Pancreas (tissue), 10 donors: ENCODE measurements around the gene SLCO2B1. TPM values are rescaled to one million over a fixed set of nuclear protein-coding genes. Genes with fewer than 3 reads are reported as not detected.
A peak's percentile ranks its signal among the peaks of the same experiment; 100 is the strongest.

ENCODE experiments used
- ATAC-seq, 4 donors: fragments of 200-7000 bp; cut with Tn5 transposase; one replicate each; pipeline versions ENCODE4 v1.8.0 to v1.9.1; 2020; ENCODE audit warnings: mild to moderate bottlenecking in 4 of 4, moderate library complexity in 4 of 4
- DNase-seq, 6 donors: peaks; one replicate each; pipeline ENCODE4 v3.0.0-alpha.2; 2020
- FAIRE-seq: peaks from 2 replicates; lab custom pipeline; 2012; peaks lifted over from hg19 to GRCh38; lab: Jason Lieb, UNC
- H3K27ac ChIP-seq, 4 donors: fragments of 200-600 bp; sonication (generic); 1 replicate in 3 of 4; 2 replicates in 1 of 4; pipeline versions ENCODE4 v1.5.0 to v1.8.0; 2020
- H3K27me3 ChIP-seq, 4 donors: fragments of 200-600 bp; one replicate each; pipeline ENCODE4 v1.8.0; 2021
- H3K36me3 ChIP-seq, 3 donors: fragments of 200-600 bp; sonication (generic) in 1 of 3; one replicate each; pipeline versions ENCODE4 v1.5.0 to v1.8.0; 2020 to 2021
- H3K4me1 ChIP-seq, 3 donors: fragments of 200-600 bp; one replicate each; pipeline ENCODE4 v1.8.0; 2021
- H3K4me3 ChIP-seq, 4 donors: fragments of 200-600 bp; sonication (generic) in 2 of 4; one replicate each; pipeline versions ENCODE4 v1.5.0 to v1.8.0; 2020 to 2021
- H3K9me3 ChIP-seq, 4 donors: fragments of 200-600 bp; one replicate each; pipeline ENCODE4 v1.8.0; 2021
- WGBS, 2 donors: extraction: QIAGEN DNeasy Blood & Tissue Kit; methylation state at CpG; one replicate each; pipeline ENCODE4 v1.1.7; 2013; 5-methylcytosine and 5-hydroxymethylcytosine counted together
- intact Hi-C, 3 donors: fragments of 100-400 bp; cut with DNase I; formaldehyde crosslinking; loops; one replicate each; pipeline versions ENCODE4 v1.11.1 to v1.14.2; 2022
- polyA plus RNA-seq, 2 donors: library from polyadenylated mRNA; stranded (reverse); fragments of 200-250 nt; gene quantifications; one replicate each; pipeline ENCODE4 v1.2.3, GENCODE V29; 2013
- total RNA-seq, 6 donors: library from RNA; stranded (reverse); fragmentation: NEBNext Ultra II Directional in 4 of 6; extraction: Animal tissue kit (Norgen Biotek cat#: 25700) in 4 of 6; gene quantifications; one replicate each; pipeline versions ENCODE4 v1.2.1 to v1.2.4, GENCODE V29; 2021 to 2023
- TF ChIP-seq, protein P1 (sequence below), 4 donors: fragments of 200-600 bp; sonication (generic) in 3 of 4; IDR thresholded peaks; one replicate each; pipeline versions ENCODE4 v1.5.0 to v1.8.0; 2021; ENCODE audit warnings: antibody characterized with exemption in 4 of 4
- donor health status: healthy with polysubstance abuse.
- donor health status: DM: no; HTN: no; CAD: no; lungs with moderate emphysema.
- donor health status: DM: no; HTN: no; CAD: no.
- donor health status: control.
- donor health status: control.
- donor health status: Bipolar disorder and iron deficiency.
- donor health status: DM: yes; HTN: yes; CAD: no.
- donor health status: DM: no; HTN: no; CAD: no.
- donor health status: DM: no; HTN: no; CAD: no.
- donor health status: DM: yes; HTN: yes; CAD: no.

The SLCO2B1 gene
- total and polyA plus RNA-seq, 8 donors: 3.6 to 71.4 (median 25.9) TPM

GRCh38 chr11:75160220-75160757, 9.4 kb downstream of the SLCO2B1 start:
- FAIRE-seq (no peak), DNase-seq (no peak), ATAC-seq (peak in 3 of 4 donors; percentile 17 to 26 (median 24))
- Histone ChIP-seq H3K27ac (peak overlapping the region; percentile 22 to 80 (median 56)), H3K36me3 (no peaks in the 10 kb centered on the region), H3K4me3 (no peak overlapping the region), H3K9me3 (no peaks in the 10 kb centered on the region), H3K27me3 (no peaks in the 10 kb centered on the region), H3K4me1 (peaks cover 28 to 47% (median 40%) of the 10 kb centered on the region in 3 donors)
- TF ChIP-seq, protein P1, sequence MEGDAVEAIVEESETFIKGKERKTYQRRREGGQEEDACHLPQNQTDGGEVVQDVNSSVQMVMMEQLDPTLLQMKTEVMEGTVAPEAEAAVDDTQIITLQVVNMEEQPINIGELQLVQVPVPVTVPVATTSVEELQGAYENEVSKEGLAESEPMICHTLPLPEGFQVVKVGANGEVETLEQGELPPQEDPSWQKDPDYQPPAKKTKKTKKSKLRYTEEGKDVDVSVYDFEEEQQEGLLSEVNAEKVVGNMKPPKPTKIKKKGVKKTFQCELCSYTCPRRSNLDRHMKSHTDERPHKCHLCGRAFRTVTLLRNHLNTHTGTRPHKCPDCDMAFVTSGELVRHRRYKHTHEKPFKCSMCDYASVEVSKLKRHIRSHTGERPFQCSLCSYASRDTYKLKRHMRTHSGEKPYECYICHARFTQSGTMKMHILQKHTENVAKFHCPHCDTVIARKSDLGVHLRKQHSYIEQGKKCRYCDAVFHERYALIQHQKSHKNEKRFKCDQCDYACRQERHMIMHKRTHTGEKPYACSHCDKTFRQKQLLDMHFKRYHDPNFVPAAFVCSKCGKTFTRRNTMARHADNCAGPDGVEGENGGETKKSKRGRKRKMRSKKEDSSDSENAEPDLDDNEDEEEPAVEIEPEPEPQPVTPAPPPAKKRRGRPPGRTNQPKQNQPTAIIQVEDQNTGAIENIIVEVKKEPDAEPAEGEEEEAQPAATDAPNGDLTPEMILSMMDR (IDR thresholded peaks at IDR 0.05): no peak
- intact Hi-C loops: no loop called here
- WGBS, 2 donors: 40 to 43% methylated on average over 6 of the region's 6 CpGs

GRCh38 chr11:75160880-75161279, 10.0 kb downstream of the SLCO2B1 start:
- intact Hi-C loops: no loop called here
- Histone ChIP-seq H3K4me3 (no peak overlapping the region), H3K9me3 (no peaks in the 10 kb centered on the region), H3K36me3 (no peaks in the 10 kb centered on the region), H3K27me3 (no peaks in the 10 kb centered on the region), H3K4me1 (peaks cover 25 to 43% (median 40%) of the 10 kb centered on the region in 3 donors), H3K27ac (peak overlapping the region in 2 of 4 donors; percentile 75 to 80)
- 100% methylated on average over 1 of the region's 1 CpG for WGBS, 2 donors
- FAIRE-seq (no peak), ATAC-seq (no peak), DNase-seq (no peak)
- TF ChIP-seq, protein P1 (IDR thresholded peaks at IDR 0.05): no peak

GRCh38 chr11:75161506-75162095, 10.7 kb downstream of the SLCO2B1 start:
- peaks cover 21 to 35% (median 33%) of the 10 kb centered on the region in 3 donors for H3K4me1 ChIP-seq
- ATAC-seq (no peak), DNase-seq (no peak), FAIRE-seq (no peak)
- WGBS, 2 donors: 81 to 92% methylated on average over 5 of the region's 5 CpGs
- no peaks in the 10 kb centered on the region for H3K9me3 ChIP-seq
- TF ChIP-seq, protein P1 (IDR thresholded peaks at IDR 0.05): no peak
- intact Hi-C loops: no loop called here
- no peak overlapping the region for H3K27ac ChIP-seq
- no peaks in the 10 kb centered on the region for H3K27me3 ChIP-seq
- H3K4me3 ChIP-seq: no peak overlapping the region
- H3K36me3 ChIP-seq: no peaks in the 10 kb centered on the region

- Histone ChIP-seq H3K27me3 (no peaks in the 10 kb centered on the region), H3K9me3 (no peaks in the 10 kb centered on the region), H3K4me1 (peaks cover 21 to 30% (median 28%) of the 10 kb centered on the region in 3 donors), H3K4me3 (no peak overlapping the region), H3K36me3 (no peaks in the 10 kb centered on the region), H3K27ac (no peak overlapping the region)
- FAIRE-seq (no peak), DNase-seq (no peak), ATAC-seq (no peak)
- TF ChIP-seq, protein P1 (IDR thresholded peaks at IDR 0.05): no peak
- intact Hi-C loops: no loop called here
- WGBS, 2 donors: 83 to 85% methylated on average over 7 of the region's 7 CpGs
Measured at GRCh38 chr11:75162954-75163353, 12.0 kb downstream of the SLCO2B1 start.
